HG03196 (cell line): ENCODE results near the gene SPC24.
A peak's percentile ranks its signal among the peaks of the same experiment; 100 is the strongest.

ENCODE experiments used
- ATAC-seq: cut with Tn5 transposase; IDR thresholded peaks from one replicate; pipeline ENCODE4 v1.9.1; 2021; ENCODE audit not compliant: unreplicated experiment

Gene SPC24, protein sequence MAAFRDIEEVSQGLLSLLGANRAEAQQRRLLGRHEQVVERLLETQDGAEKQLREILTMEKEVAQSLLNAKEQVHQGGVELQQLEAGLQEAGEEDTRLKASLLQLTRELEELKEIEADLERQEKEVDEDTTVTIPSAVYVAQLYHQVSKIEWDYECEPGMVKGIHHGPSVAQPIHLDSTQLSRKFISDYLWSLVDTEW

DNA sequence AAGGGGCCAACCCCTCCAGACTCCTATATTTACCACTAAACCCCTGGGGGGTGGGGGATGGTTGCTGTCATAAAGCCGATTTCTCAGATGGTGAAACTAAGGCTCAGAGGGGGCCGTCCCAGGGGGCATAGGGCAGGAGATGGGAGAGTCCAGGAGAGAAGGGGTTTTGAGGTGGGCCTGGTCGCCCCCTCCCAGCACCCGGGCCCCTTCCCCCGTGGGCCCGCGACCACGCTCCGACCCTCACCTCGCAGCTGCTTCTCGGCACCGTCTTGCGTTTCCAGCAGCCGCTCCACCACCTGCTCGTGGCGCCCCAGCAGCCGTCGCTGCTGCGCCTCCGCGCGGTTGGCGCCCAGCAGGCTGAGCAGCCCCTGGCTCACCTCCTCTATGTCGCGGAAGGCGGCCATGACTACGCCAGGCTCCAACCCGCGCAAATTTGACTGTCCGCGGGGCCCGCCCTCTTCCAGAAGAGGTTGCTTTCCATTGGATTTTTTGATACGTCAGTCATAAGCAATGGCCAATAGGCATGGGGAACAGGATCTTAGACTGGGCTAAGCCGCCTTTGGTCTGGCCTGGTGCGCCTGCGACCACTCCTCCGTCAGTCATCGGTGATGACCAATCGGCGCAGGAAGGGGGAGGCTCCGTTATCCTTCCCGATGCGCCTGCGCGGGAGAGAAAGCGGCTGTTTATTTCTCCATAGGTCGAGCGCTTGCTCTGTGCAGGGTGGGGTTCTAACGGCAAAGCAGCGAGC is at the start of gene SPC24:
Gene SPC24, minus strand, starts transcription at position 410 of the 748 bp plus-strand sequence. Its CDS starts 6 bp downstream, at position 404.
- ATAC-seq: peak; percentile 98

DNA sequence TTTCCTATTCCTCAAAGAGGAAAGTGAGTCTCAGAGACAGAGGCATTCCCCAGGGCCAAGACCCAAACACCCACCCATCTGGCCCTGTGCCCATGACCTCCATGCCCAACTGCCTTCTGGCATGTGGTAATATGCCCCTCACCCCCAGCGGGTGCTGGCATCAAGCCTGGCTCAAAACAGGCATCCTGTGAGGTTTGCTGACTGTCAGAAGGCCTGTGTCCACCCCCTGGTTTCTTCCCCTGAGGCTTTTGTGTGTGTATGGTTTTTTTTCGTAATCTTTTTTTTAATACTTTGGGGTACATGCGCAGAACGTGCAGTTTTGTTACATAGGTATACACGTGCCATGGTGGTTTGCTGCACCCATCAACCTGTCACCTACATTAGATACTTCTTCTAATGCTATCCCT is 49.4 kb upstream of the SPC24 start:
- no peak for ATAC-seq

DNA sequence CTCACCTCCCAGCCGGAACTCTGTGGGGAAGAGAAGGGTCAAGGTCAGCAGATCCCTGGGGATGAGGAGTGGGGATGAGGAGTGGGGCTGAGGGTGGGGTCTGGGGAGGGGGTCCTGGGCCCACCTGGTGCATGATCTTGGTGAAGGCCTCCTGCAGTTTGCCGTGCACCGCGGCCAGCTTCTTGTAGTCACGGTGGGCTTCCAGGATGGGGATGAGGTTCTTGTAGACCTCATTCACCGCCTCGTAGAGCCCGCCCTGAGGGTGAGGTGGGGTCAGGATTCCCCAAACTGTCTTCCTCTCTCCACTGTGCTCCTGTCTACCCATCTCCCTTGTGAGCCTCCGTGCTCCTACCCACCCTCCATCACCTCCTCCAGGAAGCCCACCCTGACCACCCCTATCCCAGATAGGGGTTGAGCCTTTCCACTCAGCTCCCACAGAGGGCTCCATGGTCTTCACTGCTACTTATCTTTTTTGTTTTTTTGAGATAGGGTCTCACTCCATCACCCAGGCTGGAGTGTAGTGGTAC is 48.6 kb upstream of the SPC24 start:
- no peak for ATAC-seq

DNA sequence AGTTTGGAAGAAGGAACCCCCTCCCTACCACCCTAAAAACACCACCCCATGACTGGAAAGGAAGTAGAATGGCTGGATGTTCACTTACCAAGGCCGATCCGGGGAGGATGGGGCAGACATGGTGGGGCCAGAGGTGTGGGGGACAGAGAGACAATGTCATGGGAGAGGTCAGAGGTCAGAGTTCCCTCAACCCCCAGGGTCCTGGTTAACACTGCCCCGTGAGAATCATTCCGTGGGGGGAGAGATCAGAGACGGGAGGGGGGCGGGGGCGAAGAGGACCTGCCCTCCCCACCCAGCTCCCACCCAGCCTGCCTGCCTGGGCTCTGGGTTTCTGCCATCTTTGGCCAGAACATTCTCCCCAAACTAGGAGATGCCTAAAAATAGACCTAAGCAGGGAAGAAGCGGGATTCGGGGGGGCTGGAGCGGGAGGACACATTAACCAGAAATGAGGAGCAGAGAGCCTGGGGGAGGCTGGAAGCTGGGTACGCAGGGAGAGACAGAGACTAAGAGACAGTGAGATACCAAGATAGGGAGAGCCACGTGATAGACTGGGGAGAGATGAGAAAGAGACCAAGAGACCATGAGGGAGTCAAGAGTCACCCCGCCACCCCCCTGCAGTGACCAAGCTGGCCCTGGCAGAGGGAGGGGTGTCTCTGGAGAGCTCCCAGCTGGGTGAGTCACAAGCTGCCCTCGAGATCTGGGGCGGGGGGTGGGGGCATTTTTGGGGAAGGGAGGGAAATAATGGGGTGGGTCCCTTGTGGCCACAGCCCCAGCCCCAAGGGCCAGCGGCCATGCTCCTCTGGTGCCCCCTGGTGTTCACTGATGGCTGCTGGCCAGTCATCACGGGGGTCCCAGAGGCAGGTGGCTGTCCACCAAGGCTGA is 47.9 kb upstream of the SPC24 start:
- ATAC-seq: no peak

DNA sequence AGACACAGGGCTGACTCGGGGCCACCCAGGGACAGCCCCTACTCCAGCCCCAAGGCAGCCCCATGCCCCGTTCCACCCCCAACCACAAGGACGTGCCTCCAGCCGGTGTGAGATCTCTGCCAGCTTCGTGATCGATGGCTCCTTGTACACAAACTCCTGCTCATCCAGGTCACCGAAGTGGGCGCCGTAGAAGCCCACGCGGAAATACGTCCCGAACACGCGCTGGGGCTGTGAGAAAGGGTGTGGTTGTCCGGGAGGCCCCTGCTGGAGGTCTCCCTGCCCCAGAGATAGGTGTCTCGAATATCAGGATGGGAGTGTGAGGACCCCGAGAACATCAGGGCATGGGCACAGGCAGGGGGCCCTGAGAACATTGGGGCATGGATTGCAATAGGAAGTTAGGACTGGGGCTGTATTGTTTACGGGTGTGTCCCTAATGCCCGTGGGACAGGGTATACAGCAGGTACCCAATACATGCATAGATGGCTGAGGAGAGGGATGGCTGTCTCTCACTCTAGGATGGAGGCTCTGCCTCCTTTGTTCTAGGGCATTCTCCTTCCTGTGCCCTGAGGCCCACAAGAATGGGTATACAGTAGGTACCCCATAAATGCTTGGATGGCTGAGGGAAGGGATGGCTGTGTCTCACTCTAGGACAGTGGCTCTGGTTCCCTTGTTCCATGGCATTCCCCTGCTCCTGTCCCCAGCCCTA is 47.1 kb upstream of the SPC24 start:
- ATAC-seq: no peak

DNA sequence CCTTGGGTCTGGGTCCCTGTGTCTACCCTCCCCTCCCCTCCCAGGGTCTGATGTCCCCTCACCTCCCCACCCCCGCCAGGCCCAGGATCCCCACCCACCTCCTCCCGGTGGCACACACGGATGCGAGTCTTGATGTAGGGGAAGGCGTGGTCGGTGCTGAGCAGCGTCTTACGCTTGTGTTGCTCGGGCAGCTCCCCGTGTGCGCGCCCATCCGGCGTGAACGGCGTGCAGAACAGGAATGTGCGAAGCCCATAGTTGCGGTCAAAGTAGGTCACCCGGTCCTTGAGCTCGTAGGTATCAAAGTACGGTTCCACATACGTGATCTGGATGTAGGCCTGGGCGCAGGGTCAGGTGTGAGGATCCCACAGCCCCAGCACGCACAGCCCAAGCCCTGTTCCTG is 46.2 kb upstream of the SPC24 start:
- no peak for ATAC-seq

DNA sequence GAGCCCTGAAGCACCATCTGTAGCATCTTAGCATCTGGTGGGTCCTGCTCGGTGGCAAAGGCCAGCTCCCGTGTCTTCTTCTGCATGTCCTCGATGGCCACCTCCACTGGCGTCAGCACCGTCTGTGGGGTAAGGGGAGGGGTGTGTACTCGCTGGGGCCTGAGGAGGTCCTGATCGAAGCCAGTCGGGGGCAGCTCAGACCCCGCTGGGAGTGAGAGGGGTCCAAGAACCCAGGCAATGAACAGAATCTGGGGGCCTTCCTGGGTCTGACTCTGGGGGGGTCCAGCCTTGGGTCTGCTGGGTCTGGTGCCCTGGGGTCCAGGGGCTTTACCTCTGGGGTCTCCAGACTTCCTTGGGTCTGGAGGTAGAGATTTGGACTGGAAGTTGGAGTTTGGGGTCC is 45.3 kb upstream of the SPC24 start:
- no peak for ATAC-seq

DNA sequence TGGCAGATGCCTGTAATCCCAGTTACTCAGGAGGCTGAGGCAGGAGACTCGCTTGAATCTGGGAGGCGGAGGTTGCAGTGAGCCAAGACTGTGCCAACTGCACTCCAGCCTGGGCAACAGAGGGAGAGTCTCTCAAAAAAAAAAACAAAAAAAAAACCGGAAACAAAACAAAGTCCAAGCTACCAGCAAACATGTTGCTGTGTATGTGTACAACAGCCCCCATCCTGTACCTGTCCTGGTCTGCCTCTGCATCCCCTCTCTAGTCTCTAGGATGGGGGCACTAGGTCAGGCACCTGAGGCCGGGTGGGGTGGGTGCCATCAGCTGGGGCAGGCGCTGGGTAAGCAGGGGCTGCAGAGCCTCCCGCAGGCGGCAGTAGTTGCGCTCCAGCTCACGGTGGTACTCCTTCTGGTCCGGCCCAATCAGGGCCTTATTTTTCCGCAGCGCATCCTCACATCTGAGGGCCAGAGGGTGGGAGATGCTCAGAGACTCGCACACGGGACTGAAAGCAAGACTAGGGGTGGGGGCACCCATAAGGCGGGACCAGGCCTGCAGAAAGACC is 44.5 kb upstream of the SPC24 start:
- no peak for ATAC-seq

DNA sequence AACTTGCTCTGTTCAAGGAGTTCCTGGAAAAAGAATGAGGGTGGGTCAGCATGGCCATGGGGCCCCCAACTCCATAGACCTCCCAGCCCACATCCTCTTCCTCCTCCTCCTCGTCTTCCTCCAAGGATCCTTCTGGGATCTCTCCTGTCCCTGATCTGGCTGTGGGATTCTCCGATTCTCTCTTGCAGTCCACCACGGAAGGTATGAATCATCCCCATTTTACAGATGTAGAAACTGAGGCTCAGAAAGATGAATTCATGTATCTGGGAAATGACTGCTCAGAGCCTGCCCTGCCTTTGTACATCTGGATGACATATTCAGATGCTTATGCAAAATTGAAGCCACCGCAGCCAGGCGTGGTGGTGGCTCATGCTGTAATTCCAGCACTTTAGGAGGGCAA is 43.9 kb upstream of the SPC24 start:
- no peak for ATAC-seq

DNA sequence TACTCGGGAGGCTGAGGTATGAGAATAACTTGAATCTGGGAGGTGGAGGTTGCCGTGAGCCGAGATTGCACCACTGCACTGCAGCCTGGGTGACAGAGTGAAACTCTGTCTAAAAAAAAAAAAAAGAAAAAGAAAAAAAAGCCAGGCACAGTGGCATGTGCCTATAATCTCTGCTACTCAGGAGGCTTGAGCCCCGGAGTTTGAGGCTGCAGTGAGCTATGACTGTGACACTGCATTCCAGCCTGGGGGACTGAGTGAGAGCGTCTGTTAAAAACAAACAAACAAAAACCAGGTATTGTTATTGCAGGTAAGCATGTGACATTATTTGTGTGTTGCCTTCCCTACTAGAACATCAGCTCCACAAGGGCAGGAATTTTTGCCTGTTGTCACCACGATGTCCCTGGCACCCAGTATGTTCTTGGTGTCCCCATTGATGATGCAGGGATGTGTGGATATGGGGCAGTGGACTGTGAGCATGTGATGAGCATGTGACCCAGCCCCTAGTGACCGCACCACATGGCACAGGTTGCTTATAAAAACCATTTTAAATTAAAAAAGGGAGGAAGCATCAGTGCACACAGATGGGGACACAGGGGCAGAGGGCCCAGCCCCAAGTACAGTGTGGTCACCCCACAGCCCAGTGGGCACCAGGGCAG is 43.3 kb upstream of the SPC24 start:
- ATAC-seq: no peak

DNA sequence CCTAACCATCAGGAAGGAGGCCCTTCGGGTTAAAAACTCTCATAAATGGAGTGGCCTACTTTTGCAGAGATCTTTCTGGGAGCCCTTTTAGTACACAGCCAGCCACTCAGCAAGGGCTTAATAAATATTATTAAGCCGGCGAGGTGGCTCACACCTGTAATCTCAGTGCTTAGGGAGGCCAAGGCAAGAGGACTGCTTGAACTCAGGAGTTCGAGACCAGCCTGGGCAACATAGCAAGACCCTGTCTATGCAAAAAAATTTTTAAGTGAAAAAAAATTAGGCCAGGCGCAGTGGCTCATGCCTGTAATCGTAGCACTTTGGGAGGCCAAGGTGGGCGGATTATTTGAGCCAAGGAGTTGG is 42.6 kb upstream of the SPC24 start:
- ATAC-seq: no peak

DNA sequence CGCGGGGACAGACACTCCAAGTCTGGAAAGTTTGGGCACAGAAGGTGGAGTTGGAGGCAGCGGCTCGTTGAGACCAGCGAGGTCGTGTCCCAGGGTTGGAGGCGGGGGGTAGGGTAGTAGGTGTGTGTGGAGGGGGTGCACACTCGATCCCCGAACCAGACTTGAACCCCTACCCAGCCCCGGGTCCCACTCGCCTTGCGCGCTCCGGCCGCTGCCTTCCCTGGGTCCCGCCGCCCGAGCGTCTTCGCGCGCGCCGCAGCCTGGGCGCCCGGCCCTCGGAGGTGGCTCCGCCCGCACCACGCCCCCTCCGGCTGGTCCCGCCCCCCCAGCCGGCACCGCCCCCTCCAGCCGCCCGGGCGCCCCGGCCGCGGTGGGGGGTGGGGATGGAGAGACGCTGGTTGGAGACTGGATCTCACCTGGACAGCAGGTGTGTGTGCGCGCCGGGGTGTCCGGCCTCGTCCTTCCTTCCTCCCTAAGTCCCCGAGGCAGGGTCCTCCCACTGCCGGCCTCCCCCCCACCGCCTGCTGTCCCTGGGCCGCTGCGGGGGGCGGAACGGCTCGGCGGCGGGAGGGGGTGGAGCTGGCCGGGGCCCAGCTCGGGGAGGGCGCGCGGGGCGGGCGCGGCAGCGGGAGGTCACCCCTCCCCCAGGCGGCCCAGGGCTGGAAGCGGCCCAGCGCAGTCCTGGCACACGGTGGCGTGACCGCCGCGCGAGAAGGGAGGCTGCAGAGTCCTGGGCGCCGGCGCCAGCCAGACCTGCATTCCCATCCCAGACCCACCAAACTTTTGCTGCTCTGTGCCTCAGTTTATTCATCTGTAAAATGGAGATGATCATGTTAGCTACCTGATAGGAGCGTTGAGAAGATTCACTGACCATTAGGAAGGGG is 42.0 kb upstream of the SPC24 start, which contains the start of gene KANK2:
Gene KANK2, minus strand, starts transcription at position 255 of the 884 bp plus-strand sequence. CDS start 3,034 bp downstream, outside the sequence.
- ATAC-seq: peak; percentile 61

DNA sequence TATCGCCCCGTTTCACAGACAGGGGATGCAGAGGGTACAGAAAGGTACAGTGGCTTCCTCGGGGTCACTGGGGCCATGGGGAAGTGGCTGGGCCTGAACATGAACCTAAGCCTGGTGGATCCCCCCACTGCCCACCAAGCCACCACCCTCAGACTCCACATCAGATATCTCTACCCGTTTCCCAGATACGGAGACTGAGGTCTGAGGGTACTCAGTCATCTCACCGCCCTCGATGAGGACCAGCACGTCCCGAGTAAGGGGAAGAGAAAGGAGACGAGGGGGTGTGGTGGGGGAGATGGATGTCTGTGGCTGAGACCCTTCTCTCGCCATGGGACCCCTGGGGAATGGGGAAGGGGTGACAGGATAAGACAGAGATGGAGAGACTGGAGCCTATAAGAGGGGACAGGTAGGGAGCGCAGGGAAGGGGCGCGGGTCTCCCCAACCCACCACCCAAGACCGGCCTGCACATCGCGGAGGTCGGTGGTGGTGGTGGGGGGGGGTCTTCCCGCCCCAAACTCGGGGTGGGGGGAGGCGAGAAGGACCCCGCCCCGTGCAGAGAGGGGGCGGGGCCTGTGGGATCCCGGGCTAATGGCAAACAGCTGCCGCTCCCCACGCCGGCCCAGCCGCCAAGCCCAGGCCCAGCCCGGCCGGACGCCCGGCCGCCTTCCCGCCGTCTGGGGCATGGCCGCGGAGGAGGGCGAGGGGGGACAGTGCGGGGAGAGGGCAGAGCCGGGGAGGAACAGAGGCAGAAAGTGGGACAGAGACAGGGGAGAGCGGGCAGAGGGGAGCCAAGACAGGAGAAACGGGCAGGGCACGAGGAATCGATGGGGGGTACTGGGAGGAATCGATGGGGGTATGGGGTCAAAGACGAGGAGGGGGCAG is 41.1 kb upstream of the SPC24 start:
- ATAC-seq: no peak

DNA sequence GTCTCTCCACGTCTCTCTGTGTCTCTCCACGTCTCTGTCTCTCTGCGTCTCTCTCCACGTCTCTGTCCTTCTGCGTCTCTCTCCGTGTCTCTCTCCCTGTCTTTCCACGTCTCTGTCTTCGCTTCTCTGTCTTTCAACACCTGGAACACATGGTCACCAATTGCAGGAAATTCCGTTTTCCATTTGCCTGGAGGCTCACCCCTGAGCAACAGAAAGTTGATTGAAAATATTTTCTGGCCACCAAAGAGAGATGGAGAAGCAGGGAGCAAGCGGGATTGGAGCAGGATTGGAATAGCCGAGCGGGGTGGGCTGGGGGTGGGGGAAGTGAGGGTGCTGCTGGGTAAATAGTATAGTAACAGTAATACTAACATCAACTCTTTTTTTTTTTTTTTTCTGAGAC is 40.1 kb upstream of the SPC24 start:
- no peak for ATAC-seq

DNA sequence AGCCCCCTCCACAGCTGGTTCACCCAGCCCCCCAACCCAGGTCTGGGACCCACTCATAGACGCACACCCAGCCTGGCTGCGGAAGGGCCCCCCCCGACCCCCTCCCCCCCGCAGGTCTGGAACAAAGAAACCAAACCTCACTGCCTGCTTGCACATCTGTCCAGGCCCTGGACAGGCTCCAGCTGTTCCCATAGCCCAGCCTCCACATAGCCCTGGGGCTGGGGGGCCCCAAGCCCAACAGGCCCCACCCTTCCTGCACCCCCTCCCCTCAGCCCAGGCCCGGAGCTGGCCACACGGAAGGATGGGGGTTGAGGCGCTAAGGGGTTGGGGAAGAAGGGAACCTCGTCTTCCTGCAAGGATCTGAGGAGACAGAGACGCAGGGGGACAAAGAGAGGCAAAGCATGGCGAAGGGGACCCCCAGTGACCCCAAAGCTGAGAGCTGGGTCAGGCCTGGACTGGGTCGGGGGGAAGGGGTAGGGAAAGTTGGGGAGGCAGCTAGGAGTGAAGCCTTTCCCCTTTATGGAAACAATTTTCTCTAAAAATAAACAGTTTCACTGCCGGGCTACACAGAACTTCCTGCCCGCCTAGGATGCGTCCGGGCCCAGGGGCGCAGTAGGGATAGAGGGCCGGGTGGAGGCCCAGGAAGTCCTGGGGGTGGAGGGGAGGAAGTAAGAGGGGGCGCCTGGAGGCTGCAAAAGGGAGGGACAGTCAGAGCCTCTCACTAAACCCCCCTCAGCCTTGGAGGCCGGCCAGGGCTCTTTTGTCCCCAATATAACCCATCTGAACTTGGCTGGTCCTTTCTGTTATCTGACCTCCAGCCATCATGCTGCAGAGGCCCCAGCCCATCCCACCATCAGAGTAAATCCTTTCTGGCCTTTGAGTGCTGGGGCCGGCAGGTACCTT is 39.3 kb upstream of the SPC24 start:
- no peak for ATAC-seq

DNA sequence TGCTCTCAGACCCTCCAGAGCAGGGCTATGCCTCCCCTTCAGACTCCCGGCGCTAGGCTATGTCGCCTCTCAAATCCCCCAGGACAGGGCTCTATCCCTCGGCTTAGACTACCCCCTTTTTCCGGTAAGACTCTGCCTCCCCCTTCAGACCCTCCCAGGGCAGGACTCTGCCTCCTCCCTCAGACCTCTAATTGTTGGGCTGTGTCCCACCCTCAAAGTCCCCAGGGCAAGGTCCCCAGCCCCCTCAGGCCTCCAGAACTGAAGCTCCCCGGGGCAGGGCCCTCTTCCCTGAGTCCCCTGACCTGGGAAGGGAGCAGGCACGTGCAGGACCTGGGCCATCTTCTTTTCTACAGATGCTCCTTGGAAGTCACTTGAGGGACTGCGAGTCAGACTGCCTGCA is 38.6 kb upstream of the SPC24 start:
- no peak for ATAC-seq
